Liver (tissue), 9 donors: Measurements from ENCODE around the gene CCND1. TPM values are rescaled to one million over a fixed set of nuclear protein-coding genes. Genes with fewer than 3 reads are reported as not detected.

Source experiments
- DNase-seq: peaks from one replicate; pipeline ENCODE4 v3.0.0-alpha.2; 2017; ENCODE audit warnings: low spot score
- H3K27ac ChIP-seq, 2 donors: one replicate each; pipeline ENCODE4 v1.7.0; 2013; ENCODE audit warnings: inconsistent platforms in 2 of 2, low read length in 2 of 2, control low read depth in 1 of 2, low read depth in 1 of 2, mild to moderate bottlenecking in 1 of 2
- H3K27me3 ChIP-seq, 4 donors: one replicate each; pipeline versions ENCODE4 v1.6.1 to v1.7.0; 2013; ENCODE audit warnings: low read length in 3 of 4, inconsistent platforms in 1 of 4, mild to moderate bottlenecking in 1 of 4, moderate library complexity in 1 of 4; ENCODE audit not compliant: control insufficient read depth in 4 of 4, insufficient read depth in 4 of 4
- H3K36me3 ChIP-seq, 4 donors: one replicate each; pipeline versions ENCODE4 v1.6.1 to v1.7.0; 2013; ENCODE audit warnings: low read length in 3 of 4, mild to moderate bottlenecking in 3 of 4, low read depth in 1 of 4, moderate library complexity in 1 of 4; ENCODE audit not compliant: control insufficient read depth in 4 of 4, insufficient read depth in 3 of 4
- H3K4me1 ChIP-seq, 4 donors: one replicate each; pipeline versions ENCODE4 v1.6.1 to v1.7.0; 2013; ENCODE audit warnings: low read length in 3 of 4, mild to moderate bottlenecking in 3 of 4, moderate library complexity in 1 of 4; ENCODE audit not compliant: control insufficient read depth in 4 of 4, insufficient read depth in 4 of 4
- H3K4me3 ChIP-seq, 3 donors: one replicate each; pipeline versions ENCODE4 v1.6.1 to v1.7.0; 2013; ENCODE audit warnings: low read length in 3 of 3, control low read depth in 1 of 3, low read depth in 1 of 3, mild to moderate bottlenecking in 1 of 3
- H3K9ac ChIP-seq, 2 donors: one replicate each; pipeline ENCODE4 v1.7.0; 2013; ENCODE audit warnings: low read length in 2 of 2, mild to moderate bottlenecking in 2 of 2, moderate library complexity in 2 of 2, control low read depth in 1 of 2, low read depth in 1 of 2
- H3K9me3 ChIP-seq, 4 donors: one replicate each; pipeline versions ENCODE4 v1.6.1 to v1.7.0; 2013; ENCODE audit warnings: low read length in 3 of 4; ENCODE audit not compliant: control insufficient read depth in 4 of 4
- ATF3 ChIP-seq: IDR thresholded peaks from 2 replicates; pipeline ENCODE4 v1.6.1; 2016; ENCODE audit warnings: antibody characterized with exemption
- CTCF ChIP-seq: fragments of 150-350 bp; IDR thresholded peaks from 2 replicates; pipeline ENCODE4 v1.5.1; 2017; ENCODE audit warnings: improper control_type of control experiment, low read depth, low read length; ENCODE audit not compliant: missing input control
- FOXA1 ChIP-seq: IDR thresholded peaks from 2 replicates; pipeline ENCODE4 v1.6.1; 2016; ENCODE audit warnings: antibody characterized with exemption
- GABPA ChIP-seq, 2 donors: IDR thresholded peaks in 1 of 2; conservative IDR thresholded peaks in 1 of 2; 2 replicates each; pipeline ENCODE4 v1.6.1; 2016; ENCODE audit warnings: antibody characterized with exemption in 2 of 2, mild to moderate bottlenecking in 1 of 2, moderate library complexity in 1 of 2
- HNF4A ChIP-seq, 2 donors: conservative IDR thresholded peaks; 2 replicates each; pipeline ENCODE4 v1.6.1; 2016; ENCODE audit warnings: antibody characterized with exemption in 2 of 2, mild to moderate bottlenecking in 2 of 2
- HNF4G ChIP-seq: IDR thresholded peaks from 2 replicates; pipeline ENCODE4 v1.6.1; 2016; ENCODE audit warnings: antibody characterized with exemption
- JUND ChIP-seq, 2 donors: IDR thresholded peaks; 2 replicates each; pipeline ENCODE4 v1.6.1; 2016; ENCODE audit warnings: antibody characterized with exemption in 2 of 2
- MAX ChIP-seq: IDR thresholded peaks from 2 replicates; pipeline ENCODE4 v1.6.1; 2016; ENCODE audit warnings: antibody characterized with exemption
- NR2F2 ChIP-seq: IDR thresholded peaks from 2 replicates; pipeline ENCODE4 v1.6.1; 2016; ENCODE audit warnings: antibody characterized with exemption
- RAD21 ChIP-seq, 2 donors: IDR thresholded peaks; 2 replicates each; pipeline ENCODE4 v1.6.1; 2016; ENCODE audit warnings: antibody characterized with exemption in 2 of 2, mild to moderate bottlenecking in 2 of 2
- REST ChIP-seq: IDR thresholded peaks from 2 replicates; pipeline ENCODE4 v1.6.1; 2016; ENCODE audit warnings: antibody characterized with exemption, mild to moderate bottlenecking
- RXRA ChIP-seq, 2 donors: IDR thresholded peaks; 2 replicates each; pipeline ENCODE4 v1.6.1; 2017 to 2018; ENCODE audit warnings: antibody characterized with exemption in 2 of 2, mild to moderate bottlenecking in 1 of 2
- SP1 ChIP-seq: IDR thresholded peaks from 2 replicates; pipeline ENCODE4 v1.6.1; 2018; ENCODE audit warnings: antibody characterized with exemption, mild to moderate bottlenecking
- YY1 ChIP-seq: IDR thresholded peaks from 2 replicates; pipeline ENCODE4 v1.6.1; 2016; ENCODE audit warnings: antibody characterized with exemption, mild to moderate bottlenecking
- ZBTB33 ChIP-seq: IDR thresholded peaks from 2 replicates; pipeline ENCODE4 v1.6.1; 2016; ENCODE audit warnings: antibody characterized with exemption
- WGBS: extraction: QIAGEN DNeasy Blood & Tissue Kit; methylation state at CpG from one replicate; pipeline ENCODE4 v1.1.7; 2013; 5-methylcytosine and 5-hydroxymethylcytosine counted together
- polyA plus RNA-seq, 2 donors: library from polyadenylated mRNA; stranded (reverse) in 1 of 2; unstranded in 1 of 2; fragments of 200-250 nt in 1 of 2; fragments of >200 nt in 1 of 2; fragmentation: Nextera tagmentation in 1 of 2; extraction: Ambion mirVana in 1 of 2; gene quantifications; one replicate each; pipeline versions ENCODE4 v1.2.1 to v1.2.3, GENCODE V29; 2013 to 2015
- total RNA-seq, 2 donors: library from RNA; depleted of rRNA; stranded (reverse); fragments of >200 nt; gene quantifications; one replicate each; pipeline ENCODE4 v1.2.3, GENCODE V29; 2014
- donor health status: healthy.
- donor health status: healthy.
- donor health status: healthy.
- donor health status: healthy.
- donor health status: healthy.

Gene CCND1
- total and polyA plus RNA-seq, 4 donors = 28.9 to 100 (median 53.3) TPM

- Histone ChIP-seq H3K4me1 (peaks cover 0 to 4% (median 0%) of the 10 kb centered on the region in 4 donors), H3K9ac (no peak overlapping the region), H3K27me3 (no peaks in the 10 kb centered on the region), H3K4me3 (no peak overlapping the region), H3K9me3 (no peaks in the 10 kb centered on the region), H3K36me3 (no peaks in the 10 kb centered on the region), H3K27ac (no peak overlapping the region)
- 91% methylated on average over 13 of the region's 13 CpGs for WGBS
- DNase-seq = no peak
- TF ChIP-seq HNF4G = no peak
- no peak for TF ChIP-seq JUND (IDR thresholded peaks at IDR 0.05)
- TF ChIP-seq HNF4A (conservative IDR thresholded peaks at IDR 0.05) = no peak
- TF ChIP-seq NR2F2 = no peak
- no peak for TF ChIP-seq SP1
- no peak for TF ChIP-seq REST
- no peak for TF ChIP-seq RAD21 (IDR thresholded peaks at IDR 0.05)
- TF ChIP-seq ZBTB33 = no peak
- TF ChIP-seq CTCF = no peak
Observed at GRCh38 chr11:69686452-69686851, 45.5 kb downstream of the CCND1 start.

- DNase-seq = no peak
- Histone ChIP-seq H3K36me3 (no peaks in the 10 kb centered on the region), H3K4me1 (peaks cover 0 to 4% (median 0%) of the 10 kb centered on the region in 4 donors), H3K27ac (no peak overlapping the region), H3K4me3 (no peak overlapping the region), H3K9ac (no peak overlapping the region), H3K9me3 (no peaks in the 10 kb centered on the region), H3K27me3 (no peaks in the 10 kb centered on the region)
- WGBS = 90% methylated on average over 8 of the region's 8 CpGs
- TF ChIP-seq ZBTB33 (no peak), HNF4G (no peak), ATF3 (no peak), FOXA1 (no peak), RXRA (IDR thresholded peaks at IDR 0.05) (no peak), HNF4A (conservative IDR thresholded peaks at IDR 0.05) (no peak), GABPA (IDR thresholded peaks at IDR 0.05 in 1 of 2, conservative IDR thresholded peaks at IDR 0.05 in 1 of 2) (no peak), MAX (no peak), CTCF (no peak), YY1 (no peak), REST (no peak), RAD21 (IDR thresholded peaks at IDR 0.05) (no peak)
Observed at GRCh38 chr11:69686856-69687255, 45.9 kb downstream of the CCND1 start.
